ENCODE data around the gene SELENOM. TPM values are rescaled to one million over a fixed set of nuclear protein-coding genes. Genes with fewer than 3 reads are reported as not detected.

The SELENOM gene
- total RNA-seq, 1 experiment from 2014 or later: 3.2 TPM

DNA sequence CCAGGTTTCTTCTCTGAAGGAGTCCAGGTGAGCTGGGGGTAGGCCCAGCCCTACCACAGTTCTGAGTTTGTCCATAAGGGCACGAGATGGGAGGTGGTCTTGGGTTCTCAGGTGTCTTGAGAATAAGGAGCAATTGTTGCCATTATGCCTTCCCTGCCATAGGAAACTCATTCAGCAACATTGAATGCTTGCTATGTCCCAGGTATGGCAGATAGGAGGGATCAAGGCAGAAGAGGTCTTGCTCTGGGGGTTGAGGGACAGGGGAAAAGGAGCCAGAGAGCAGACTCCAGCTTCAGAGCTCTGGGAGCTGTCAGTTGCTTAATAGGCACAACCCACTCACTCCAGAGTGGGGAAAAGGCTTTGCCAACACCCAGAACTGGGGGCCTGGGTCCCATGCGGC lies 4.3 kb downstream of the SELENOM start:
- Histone ChIP-seq H3K9me3 (ENCODE audit: low read depth, low read length, poor library complexity, severe bottlenecking) (no peaks in the 10 kb centered on the region), H3K27me3 (replicated peaks; ENCODE audit: insufficient read depth, low read depth, low read length, poor library complexity) (no peaks in the 10 kb centered on the region), H3K4me1 (ENCODE audit: insufficient read depth, low read length, poor library complexity, severe bottlenecking) (peaks cover 3% of the 10 kb centered on the region), H3K27ac (ENCODE audit: low read depth, low read length, poor library complexity, severe bottlenecking) (no peak overlapping the region), H3K4me3 (ENCODE audit: low read depth, low read length, poor library complexity, severe bottlenecking) (no peak overlapping the region), H3K36me3 (ENCODE audit: insufficient read depth, low read length, poor library complexity, severe bottlenecking) (no peaks in the 10 kb centered on the region)
- no TSS peak for BruUV-seq (replicated peaks)
- no peak for DNase-seq (ENCODE audit: low spot score)
- TF ChIP-seq EZH2 (IDR thresholded peaks at IDR 0.05; ENCODE audit: borderline replicate concordance, low read depth, low read length, poor library complexity, severe bottlenecking): no peak
- TF ChIP-seq, protein P1, sequence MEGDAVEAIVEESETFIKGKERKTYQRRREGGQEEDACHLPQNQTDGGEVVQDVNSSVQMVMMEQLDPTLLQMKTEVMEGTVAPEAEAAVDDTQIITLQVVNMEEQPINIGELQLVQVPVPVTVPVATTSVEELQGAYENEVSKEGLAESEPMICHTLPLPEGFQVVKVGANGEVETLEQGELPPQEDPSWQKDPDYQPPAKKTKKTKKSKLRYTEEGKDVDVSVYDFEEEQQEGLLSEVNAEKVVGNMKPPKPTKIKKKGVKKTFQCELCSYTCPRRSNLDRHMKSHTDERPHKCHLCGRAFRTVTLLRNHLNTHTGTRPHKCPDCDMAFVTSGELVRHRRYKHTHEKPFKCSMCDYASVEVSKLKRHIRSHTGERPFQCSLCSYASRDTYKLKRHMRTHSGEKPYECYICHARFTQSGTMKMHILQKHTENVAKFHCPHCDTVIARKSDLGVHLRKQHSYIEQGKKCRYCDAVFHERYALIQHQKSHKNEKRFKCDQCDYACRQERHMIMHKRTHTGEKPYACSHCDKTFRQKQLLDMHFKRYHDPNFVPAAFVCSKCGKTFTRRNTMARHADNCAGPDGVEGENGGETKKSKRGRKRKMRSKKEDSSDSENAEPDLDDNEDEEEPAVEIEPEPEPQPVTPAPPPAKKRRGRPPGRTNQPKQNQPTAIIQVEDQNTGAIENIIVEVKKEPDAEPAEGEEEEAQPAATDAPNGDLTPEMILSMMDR (conservative IDR thresholded peaks at IDR 0.05; ENCODE audit: low read depth, low read length): no peak
- ChIA-PET POLR2A (ENCODE audit: low non-redundant PET) (no interaction called here), CTCF (no interaction called here)
- intact Hi-C loops (cut with micrococcal nuclease; ENCODE audit: unreplicated experiment): no loop called here

DNA sequence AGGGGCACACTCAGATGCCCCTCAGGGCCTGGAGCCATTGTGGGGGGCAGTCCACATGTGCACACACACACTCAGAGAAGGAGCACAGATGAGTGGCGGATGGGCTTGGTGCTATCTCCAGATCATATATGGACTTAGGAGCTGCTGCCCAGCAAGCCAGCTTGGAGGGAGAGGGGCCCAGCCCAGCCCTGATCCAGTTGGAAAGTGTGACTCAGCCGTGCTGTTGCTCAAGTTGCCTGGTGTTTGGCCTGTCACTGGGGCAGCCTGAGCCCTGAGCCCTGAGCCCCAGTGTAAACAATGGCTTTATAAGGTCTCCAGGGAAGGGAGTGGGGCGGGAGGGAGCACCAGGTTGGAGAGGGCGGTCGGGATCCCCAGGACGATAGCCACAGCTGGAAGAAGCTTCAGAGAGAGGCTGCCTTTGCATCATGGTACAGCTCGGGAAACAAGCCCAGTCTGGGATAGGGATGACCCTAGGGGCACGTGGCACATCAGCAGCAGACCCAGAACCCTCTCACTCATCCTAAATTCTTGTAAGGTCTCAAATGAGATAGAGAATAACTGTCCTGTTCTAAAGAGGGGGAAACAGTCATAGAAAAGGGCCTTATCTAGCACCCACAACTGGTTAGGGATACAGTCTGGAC lies 4.8 kb downstream of the SELENOM start:
- intact Hi-C loops (cut with micrococcal nuclease; ENCODE audit: unreplicated experiment): no loop called here
- no peak for DNase-seq (ENCODE audit: low spot score)
- no peaks in the 10 kb centered on the region for H3K4me1 ChIP-seq (ENCODE audit: insufficient read depth, low read length, poor library complexity, severe bottlenecking)
- no peaks in the 10 kb centered on the region for H3K27me3 ChIP-seq (replicated peaks; ENCODE audit: insufficient read depth, low read depth, low read length, poor library complexity)
- H3K4me3 ChIP-seq (ENCODE audit: low read depth, low read length, poor library complexity, severe bottlenecking): no peak overlapping the region
- BruUV-seq (replicated peaks): no TSS peak
- no peak overlapping the region for H3K27ac ChIP-seq (ENCODE audit: low read depth, low read length, poor library complexity, severe bottlenecking)
- ChIA-PET CTCF (no interaction called here), POLR2A (ENCODE audit: low non-redundant PET) (no interaction called here)
- TF ChIP-seq, protein P1 (conservative IDR thresholded peaks at IDR 0.05; ENCODE audit: low read depth, low read length): no peak
- no peak for TF ChIP-seq EZH2 (IDR thresholded peaks at IDR 0.05; ENCODE audit: borderline replicate concordance, low read depth, low read length, poor library complexity, severe bottlenecking)
- no peaks in the 10 kb centered on the region for H3K9me3 ChIP-seq (ENCODE audit: low read depth, low read length, poor library complexity, severe bottlenecking)
- H3K36me3 ChIP-seq (ENCODE audit: insufficient read depth, low read length, poor library complexity, severe bottlenecking): no peaks in the 10 kb centered on the region

DNA sequence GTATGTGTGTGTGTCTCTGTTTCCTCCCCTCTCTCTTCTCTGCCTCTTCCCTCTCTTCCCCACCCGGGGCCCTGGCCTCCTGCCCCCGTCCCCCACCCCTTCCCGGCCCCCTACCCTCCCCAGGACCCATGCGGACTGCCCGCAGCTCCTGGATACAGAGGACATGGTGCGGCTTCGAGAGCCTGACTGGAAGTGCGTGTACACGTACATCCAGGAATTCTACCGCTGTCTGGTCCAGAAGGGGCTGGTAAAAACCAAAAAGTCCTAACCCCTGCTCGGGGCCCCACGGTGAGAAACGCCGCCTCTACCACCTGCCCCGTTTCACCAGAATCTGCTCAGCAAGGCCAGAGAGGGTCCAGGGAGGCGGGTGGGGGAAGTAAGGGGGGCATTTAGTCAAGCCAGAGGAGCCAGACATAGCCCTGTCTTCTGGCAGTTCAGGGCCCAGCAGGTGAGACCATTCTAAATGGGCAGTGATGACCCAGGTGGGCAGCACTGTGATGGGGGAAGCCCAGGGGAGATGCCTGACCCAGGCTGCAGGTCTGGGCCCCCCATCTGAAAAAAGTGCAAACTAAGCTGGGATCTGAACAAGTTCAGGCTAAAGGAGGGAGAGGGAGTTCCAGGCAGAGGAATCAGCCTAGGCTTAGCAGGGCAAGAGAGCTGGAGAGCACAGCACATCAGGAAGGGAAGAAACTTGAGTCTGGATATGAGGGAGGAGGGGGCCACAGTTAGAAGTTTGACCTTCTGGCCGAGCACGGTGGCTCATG lies 6.4 kb downstream of the SELENOM start:
- ChIA-PET POLR2A (ENCODE audit: low non-redundant PET) (no interaction called here), CTCF (no interaction called here)
- Histone ChIP-seq H3K27me3 (replicated peaks; ENCODE audit: insufficient read depth, low read depth, low read length, poor library complexity) (no peaks in the 10 kb centered on the region), H3K36me3 (ENCODE audit: insufficient read depth, low read length, poor library complexity, severe bottlenecking) (peaks cover 3% of the 10 kb centered on the region), H3K9me3 (ENCODE audit: low read depth, low read length, poor library complexity, severe bottlenecking) (no peaks in the 10 kb centered on the region), H3K4me1 (ENCODE audit: insufficient read depth, low read length, poor library complexity, severe bottlenecking) (no peaks in the 10 kb centered on the region), H3K4me3 (ENCODE audit: low read depth, low read length, poor library complexity, severe bottlenecking) (no peak overlapping the region), H3K27ac (ENCODE audit: low read depth, low read length, poor library complexity, severe bottlenecking) (no peak overlapping the region)
- TF ChIP-seq, protein P1 (conservative IDR thresholded peaks at IDR 0.05; ENCODE audit: low read depth, low read length): no peak
- TF ChIP-seq EZH2 (IDR thresholded peaks at IDR 0.05; ENCODE audit: borderline replicate concordance, low read depth, low read length, poor library complexity, severe bottlenecking): no peak
- no TSS peak for BruUV-seq (replicated peaks)
- no peak for DNase-seq (ENCODE audit: low spot score)
- intact Hi-C loops (cut with micrococcal nuclease; ENCODE audit: unreplicated experiment): no loop called here

Data from A673 (cell line).